Activated CD4-positive, alpha-beta T cell treated with anti-CD3 and anti-CD28 coated beads for 48 hours (primary cell): ENCODE measurements around the gene KMT2D.

Source experiments
- DNase-seq: peaks from one replicate; pipeline ENCODE4 v3.0.0-alpha.2; 2020

The KMT2D gene

GRCh38 chr12:49015196-49015595 is 45.4 kb downstream of the KMT2D start:
- no peak for DNase-seq

GRCh38 chr12:49014547-49014946 is 46.0 kb downstream of the KMT2D start:
- no peak for DNase-seq

- DNase-seq = no peak
Observed at GRCh38 chr12:49013428-49013827, 47.2 kb downstream of the KMT2D start.

DNA sequence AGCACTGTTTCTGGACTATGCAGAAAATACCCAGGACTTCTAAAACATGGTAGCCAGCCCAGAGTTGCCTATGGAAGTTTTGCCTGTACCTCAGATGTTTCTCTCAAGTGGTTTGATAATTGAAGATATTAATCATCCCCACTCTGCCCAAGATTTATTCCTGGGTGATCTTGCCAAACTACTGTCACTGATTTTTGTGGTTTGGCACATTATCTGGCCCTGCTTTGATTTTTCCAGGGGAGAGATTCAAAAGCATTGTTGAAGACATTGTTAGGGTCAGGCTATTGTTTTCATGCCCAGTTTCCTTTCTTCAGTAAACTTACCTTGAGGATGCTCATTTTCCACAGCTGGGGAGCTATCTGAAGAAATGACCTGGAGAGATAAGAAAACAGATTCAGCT is 47.9 kb downstream of the KMT2D start:
- DNase-seq = no peak
